ENCODE measurements around the gene UBE2M. TPM values are rescaled to one million over a fixed set of nuclear protein-coding genes. Genes with fewer than 3 reads are reported as not detected.
"Not testable (repeated sequence)": the region's sequence is repeated elsewhere in the genome, so short reads cannot be mapped to it uniquely, and the experiment has no call there.

The UBE2M gene
- total RNA-seq, 1 donor from 2014 or later = 116 TPM

DNA sequence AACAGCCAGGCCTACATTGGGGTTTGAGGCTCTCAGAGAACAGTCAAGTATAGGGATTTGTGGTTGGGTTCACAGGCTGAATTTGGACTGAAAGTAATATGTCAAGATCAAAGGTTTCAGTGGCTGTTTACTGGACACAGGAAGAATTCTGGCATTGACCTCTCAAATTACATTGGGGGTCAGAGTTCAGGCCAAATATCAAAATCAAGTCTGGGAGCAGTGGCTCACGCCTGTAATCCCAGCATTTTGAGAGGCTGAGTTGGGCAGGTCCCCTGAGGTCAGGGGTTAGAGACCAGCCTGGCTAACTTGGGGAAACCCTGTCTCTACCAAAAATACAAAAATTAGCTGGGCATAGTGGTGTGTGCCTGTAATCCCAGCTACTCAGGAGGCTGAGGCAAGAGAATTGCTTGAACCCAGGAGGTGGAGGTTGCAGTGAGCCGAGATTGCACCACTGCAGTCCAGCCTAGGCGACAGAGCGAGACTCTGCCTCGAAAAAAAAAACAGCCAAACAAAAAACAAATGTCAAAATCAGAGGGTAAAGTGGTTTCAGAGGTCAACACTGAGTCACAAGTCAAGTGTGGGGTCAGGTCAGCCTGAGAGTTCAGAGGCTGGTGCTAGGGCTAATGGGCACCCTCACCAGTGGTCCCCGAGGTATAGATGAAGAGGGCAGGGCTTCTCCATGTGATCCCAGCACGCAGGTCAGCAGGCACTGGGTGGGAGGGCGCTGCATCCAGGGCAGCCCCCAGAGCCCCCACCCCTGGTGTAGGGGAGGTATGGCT, 48.1 kb downstream of the UBE2M start:
- Histone ChIP-seq H3K9me3 (replicated peaks) (peaks cover 5% of the 10 kb centered on the region), H3K4me3 (no peak overlapping the region), H3K36me3 (peaks cover under 1% of the 10 kb centered on the region), H3K27me3 (ENCODE audit: low read depth) (no peaks in the 10 kb centered on the region), H3K27ac (replicated peaks) (no peak overlapping the region), H3K4me1 (peaks cover 20% of the 10 kb centered on the region)
- no peak for DNase-seq
- intact Hi-C loops (cut with micrococcal nuclease) = no loop called here
- no peak for TF ChIP-seq CTCF (IDR thresholded peaks at IDR 0.05; ENCODE audit: borderline replicate concordance)

DNA sequence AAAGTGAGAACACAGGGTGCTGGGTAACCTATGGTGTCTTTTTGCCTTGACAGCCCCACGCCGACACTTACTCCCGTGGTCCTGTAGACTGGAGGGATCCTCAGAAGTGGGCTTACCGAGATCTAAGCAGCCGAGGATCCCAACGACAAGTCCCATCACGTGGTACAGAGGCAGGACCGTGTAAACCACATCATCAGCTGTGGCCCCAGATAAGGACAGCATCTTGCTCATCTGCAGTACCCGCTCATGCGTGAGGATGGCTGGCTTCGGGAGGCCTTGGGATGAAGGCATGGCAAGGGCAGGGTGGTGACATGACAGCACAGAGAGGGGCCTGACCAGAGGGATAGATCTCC, 48.7 kb downstream of the UBE2M start:
- TF ChIP-seq CTCF (IDR thresholded peaks at IDR 0.05; ENCODE audit: borderline replicate concordance) = no peak
- intact Hi-C loops (cut with micrococcal nuclease) = no loop called here
- Histone ChIP-seq H3K27me3 (ENCODE audit: low read depth) (no peaks in the 10 kb centered on the region), H3K4me1 (peaks cover 14% of the 10 kb centered on the region), H3K27ac (replicated peaks) (no peak overlapping the region), H3K9me3 (replicated peaks) (peaks cover 5% of the 10 kb centered on the region), H3K4me3 (no peak overlapping the region), H3K36me3 (no peaks in the 10 kb centered on the region)
- DNase-seq = no peak

DNA sequence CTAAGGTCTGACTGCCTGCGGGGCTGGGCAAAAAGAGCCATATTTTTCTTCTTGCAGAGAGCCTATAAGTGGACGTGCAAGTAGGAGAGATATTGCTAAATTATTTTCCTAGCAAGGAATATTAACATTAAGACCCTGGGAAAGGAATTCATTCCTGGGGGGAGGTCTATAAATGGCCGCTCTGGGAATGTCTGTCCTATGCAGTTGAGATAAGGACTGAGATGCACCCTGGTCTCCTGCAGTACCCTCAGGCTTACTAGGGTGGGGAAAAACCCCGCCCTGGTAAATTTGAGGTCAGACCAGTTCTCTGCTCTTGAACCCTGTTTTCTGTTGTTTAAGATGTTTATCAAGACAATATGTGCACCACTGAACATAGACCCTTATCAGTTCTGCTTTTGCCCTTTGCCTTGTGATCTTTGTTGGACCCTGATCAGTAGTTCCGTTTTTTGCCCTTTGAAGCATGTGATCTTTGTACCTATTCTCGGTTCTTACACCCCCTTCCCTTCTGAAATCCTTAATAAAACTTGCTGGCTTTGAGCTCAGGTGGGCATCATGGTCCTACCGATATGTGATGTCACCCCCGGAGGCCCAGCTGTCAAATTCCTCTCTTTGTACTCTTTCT, 50.7 kb downstream of the UBE2M start:
- intact Hi-C loops (cut with micrococcal nuclease); DNase-seq: not testable (repeated sequence)

More for the DNA sequence above, 50.7 kb downstream of the UBE2M start:
- not testable (repeated sequence) for H3K27me3 ChIP-seq (ENCODE audit: low read depth); H3K4me3 ChIP-seq; H3K27ac ChIP-seq (replicated peaks); H3K4me1 ChIP-seq; H3K9me3 ChIP-seq (replicated peaks); H3K36me3 ChIP-seq

Small RNAs within 50 kb of the gene (microRNA-seq; reads per million reads assigned to microRNA genes)
- gene MIR6807 = 0.94 reads per million

Other genes starting within 250 kb of the UBE2M start
- gene ZSCAN22, start 231.6 kb downstream of the UBE2M start, total RNA-seq = 1.8 TPM
- gene A1BG, start 205.1 kb downstream of the UBE2M start, total RNA-seq = 3.7 TPM
- gene ZNF497, start 195.9 kb downstream of the UBE2M start, total RNA-seq = 0.41 TPM
- gene ZNF837, start 177.6 kb downstream of the UBE2M start, total RNA-seq = 0.19 TPM
- gene RPS5, start 171.3 kb downstream of the UBE2M start, total RNA-seq = 496 TPM
- gene RNF225, start 163.0 kb downstream of the UBE2M start, total RNA-seq = not detected
- gene ZNF584, start 150.0 kb downstream of the UBE2M start, total RNA-seq = 16.8 TPM
- 5.7 TPM for gene ZNF132, start 118.5 kb downstream of the UBE2M start, total RNA-seq
- gene ZNF324B, start 107.0 kb downstream of the UBE2M start, total RNA-seq = 3.1 TPM
- gene ZNF324, start 91.5 kb downstream of the UBE2M start, total RNA-seq = 5.3 TPM
- 4.9 TPM for gene ZNF446, start 82.3 kb downstream of the UBE2M start, total RNA-seq
- 4.1 TPM for gene SLC27A5, start 46.6 kb downstream of the UBE2M start, total RNA-seq
- gene ZBTB45, start 38.8 kb downstream of the UBE2M start, total RNA-seq = 10.2 TPM
- 136 TPM for gene TRIM28, start 14.5 kb downstream of the UBE2M start, total RNA-seq
- 124 TPM for gene CHMP2A, start 3.5 kb downstream of the UBE2M start, total RNA-seq
- gene MZF1, start 14.7 kb upstream of the UBE2M start, total RNA-seq = 10.9 TPM